Lung (tissue), 12 donors: ENCODE measurements around the gene CCNY. TPM values are rescaled to one million over a fixed set of nuclear protein-coding genes. Genes with fewer than 3 reads are reported as not detected.

ENCODE experiments used
- ATAC-seq: fragments of 200-7000 bp; cut with Tn5 transposase; one replicate; pipeline ENCODE4 v1.9.1; 2020; ENCODE audit warnings: moderate number of reproducible peaks; ENCODE audit not compliant: insufficient read depth, low FRiP score
- DNase-seq, 3 donors: peaks; one replicate each; pipeline ENCODE4 v3.0.0-alpha.2; 2013 to 2017
- H3K27ac ChIP-seq, 2 donors: one replicate each; pipeline ENCODE4 v1.5.1; 2013; ENCODE audit warnings: mild to moderate bottlenecking in 2 of 2, moderate library complexity in 2 of 2, control low read depth in 1 of 2, inconsistent platforms in 1 of 2, low read depth in 1 of 2, low read length in 1 of 2
- H3K27me3 ChIP-seq, 3 donors: one replicate each; pipeline ENCODE4 v1.5.1; 2013; ENCODE audit warnings: low read length in 2 of 3; ENCODE audit not compliant: control insufficient read depth in 3 of 3, insufficient read depth in 3 of 3
- H3K36me3 ChIP-seq, 4 donors: one replicate each; pipeline ENCODE4 v1.5.1; 2013; ENCODE audit warnings: low read length in 4 of 4, mild to moderate bottlenecking in 1 of 4, moderate library complexity in 1 of 4; ENCODE audit not compliant: control insufficient read depth in 4 of 4, insufficient read depth in 4 of 4
- H3K4me1 ChIP-seq, 5 donors: one replicate each; pipeline ENCODE4 v1.5.1; 2013; ENCODE audit warnings: low read length in 5 of 5, mild to moderate bottlenecking in 2 of 5, moderate library complexity in 1 of 5; ENCODE audit not compliant: control insufficient read depth in 5 of 5, insufficient read depth in 5 of 5
- H3K4me3 ChIP-seq: one replicate; pipeline ENCODE4 v1.5.1; 2013; ENCODE audit warnings: mild to moderate bottlenecking, control low read depth, moderate library complexity
- H3K9ac ChIP-seq, 2 donors: one replicate each; pipeline ENCODE4 v1.5.1; 2013; ENCODE audit warnings: low read length in 2 of 2, control low read depth in 1 of 2; ENCODE audit not compliant: insufficient read depth in 1 of 2
- H3K9me3 ChIP-seq, 4 donors: one replicate each; pipeline ENCODE4 v1.5.1; 2013; ENCODE audit warnings: low read length in 3 of 4, mild to moderate bottlenecking in 1 of 4, moderate library complexity in 1 of 4; ENCODE audit not compliant: control insufficient read depth in 4 of 4, insufficient read depth in 3 of 4
- CTCF ChIP-seq: IDR thresholded peaks from 2 replicates; pipeline ENCODE4 v1.5.1; 2012; ENCODE audit warnings: mild to moderate bottlenecking; ENCODE audit errors: control extremely low read depth, extremely low read depth
- WGBS, 2 donors: extraction: QIAGEN DNeasy Blood & Tissue Kit; methylation state at CpG; one replicate each; pipeline ENCODE4 v1.1.7; 2013; 5-methylcytosine and 5-hydroxymethylcytosine counted together
- polyA plus RNA-seq, 2 donors: library from polyadenylated mRNA; stranded (reverse); fragments of 200-250 nt; gene quantifications; one replicate each; pipeline ENCODE4 v1.2.1, GENCODE V29; 2013
- total RNA-seq, 2 donors: library from RNA; depleted of rRNA in 1 of 2; stranded (reverse); fragments of >200 nt in 1 of 2; gene quantifications; one replicate each; pipeline ENCODE4 v1.2.1, GENCODE V29; 2014 to 2021
- donor health status: control.
- donor health status: control.
- donor health status: Bipolar disorder and iron deficiency.
- donor health status: healthy.
- donor health status: DM: yes; HTN: yes; CAD: no.

The CCNY gene
- total and polyA plus RNA-seq, 4 donors: 26.6 to 63.0 (median 38.8) TPM

GRCh38 chr10:35567951-35568350 lies 231.6 kb downstream of the CCNY start:
- ATAC-seq (no peak), DNase-seq (no peak)
- Histone ChIP-seq H3K27ac (no peak overlapping the region), H3K9ac (no peak overlapping the region), H3K4me1 (peaks cover 0 to 18% (median 0%) of the 10 kb centered on the region in 5 donors), H3K9me3 (no peaks in the 10 kb centered on the region), H3K4me3 (no peak overlapping the region), H3K36me3 (peaks cover 9 to 33% (median 13%) of the 10 kb centered on the region in 4 donors), H3K27me3 (no peaks in the 10 kb centered on the region)
- TF ChIP-seq CTCF: no peak
- 95% methylated on average over 6 of the region's 6 CpGs for WGBS, 2 donors

DNA sequence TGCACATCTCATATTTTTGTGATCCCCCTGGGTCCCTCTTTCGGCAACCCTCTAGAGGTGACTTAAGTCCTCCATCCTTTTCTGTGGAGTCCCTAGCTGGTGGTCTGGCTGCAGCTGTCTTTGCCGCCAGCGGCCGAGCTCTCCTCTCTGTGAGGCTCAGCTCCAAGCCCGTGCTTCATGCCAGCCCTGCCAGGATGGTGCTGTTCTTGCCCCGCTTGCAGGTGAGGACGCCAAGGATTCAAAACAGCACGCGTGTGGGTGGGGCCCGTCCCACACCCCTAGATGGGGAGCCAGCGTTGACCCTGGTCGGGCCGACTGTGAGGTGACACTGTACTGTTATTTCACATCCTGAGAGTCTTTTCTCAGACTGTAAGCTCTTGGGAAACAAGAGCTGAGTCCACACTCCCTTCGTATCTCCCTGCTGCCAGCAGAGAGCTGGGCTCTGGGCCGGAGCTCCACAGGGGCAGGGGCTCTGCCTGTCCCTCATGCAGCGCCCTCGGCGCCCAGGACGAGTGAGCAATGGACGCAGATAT lies 232.2 kb downstream of the CCNY start:
- Histone ChIP-seq H3K9me3 (no peaks in the 10 kb centered on the region), H3K36me3 (peaks cover 9 to 33% (median 13%) of the 10 kb centered on the region in 4 donors), H3K4me1 (peaks cover 0 to 17% (median 0%) of the 10 kb centered on the region in 5 donors), H3K27me3 (no peaks in the 10 kb centered on the region), H3K9ac (no peak overlapping the region), H3K27ac (no peak overlapping the region), H3K4me3 (no peak overlapping the region)
- DNase-seq (no peak), ATAC-seq (no peak)
- no peak for TF ChIP-seq CTCF
- 91 to 92% methylated on average over 20 of the region's 20 CpGs for WGBS, 2 donors

DNA sequence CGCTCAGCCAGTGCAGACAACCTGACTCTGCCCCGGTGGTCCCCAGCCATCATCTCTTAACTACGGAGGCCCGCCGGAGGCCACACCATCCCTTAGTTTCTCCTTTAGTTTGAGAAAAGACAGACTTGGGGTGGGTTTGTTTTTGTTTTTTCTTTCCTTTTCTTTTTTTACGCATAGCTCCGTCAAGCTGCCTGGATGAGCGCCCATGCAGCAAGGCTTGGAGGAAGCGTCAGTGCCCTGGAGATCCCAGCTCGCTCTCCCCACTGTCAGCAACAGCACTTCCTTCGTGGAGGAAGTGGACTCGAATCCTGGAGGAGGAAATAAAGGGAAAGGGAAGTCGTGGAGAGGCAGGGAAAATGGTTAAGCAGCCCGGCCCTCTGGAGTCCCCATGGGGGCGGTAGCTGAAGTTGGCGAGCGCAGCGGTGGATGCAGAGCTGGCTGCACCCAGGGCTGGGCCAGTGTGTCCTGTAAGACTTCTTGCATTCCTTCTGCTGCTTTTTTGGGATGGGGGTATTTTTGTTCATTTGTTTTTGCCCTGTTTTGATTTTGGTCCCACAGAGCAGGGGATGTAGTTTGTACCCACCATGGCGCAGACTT lies 232.9 kb downstream of the CCNY start:
- peaks cover 9 to 33% (median 13%) of the 10 kb centered on the region in 4 donors for H3K36me3 ChIP-seq

More for the DNA sequence above, 232.9 kb downstream of the CCNY start:
- WGBS, 2 donors: 90% methylated on average over 19 of the region's 19 CpGs
- no peak for TF ChIP-seq CTCF
- no peak overlapping the region for H3K4me3 ChIP-seq
- no peak overlapping the region for H3K9ac ChIP-seq
- DNase-seq: no peak
- peaks cover 0 to 14% (median 0%) of the 10 kb centered on the region in 5 donors for H3K4me1 ChIP-seq
- H3K27ac ChIP-seq: no peak overlapping the region
- H3K27me3 ChIP-seq: no peaks in the 10 kb centered on the region
- H3K9me3 ChIP-seq: no peaks in the 10 kb centered on the region
- ATAC-seq: no peak
